Stomach (tissue), 4 donors: ENCODE results near the gene LRIG1.

Source experiments
- CTCF ChIP-seq, 7 experiments: fragments of 450-650 bp in 4 of 7; fragments of 200-600 bp in 3 of 7; sonication (generic) in 3 of 7; IDR thresholded peaks; one replicate each; pipeline ENCODE4 v1.5.1; 2016 to 2019; ENCODE audit warnings: antibody characterized with exemption in 7 of 7, control low read depth in 2 of 7, mild to moderate bottlenecking in 1 of 7
- POLR2AphosphoS5 ChIP-seq, 3 donors: sonication (generic); formaldehyde crosslinking; IDR thresholded peaks; one replicate each; pipeline ENCODE4 v1.6.1; 2016; ENCODE audit warnings: antibody characterized with exemption in 3 of 3

- TF ChIP-seq CTCF (IDR thresholded peaks at IDR 0.05) (no peak), POLR2AphosphoS5 (IDR thresholded peaks at IDR 0.05) (no peak)
These were observed 75.8 kb downstream of the LRIG1 start for GRCh38 chr3:66425032-66425431.
